Right lobe of liver (tissue), 6 donors: ENCODE results near the gene BOD1. TPM values are rescaled to one million over a fixed set of nuclear protein-coding genes. Genes with fewer than 3 reads are reported as not detected.

Experiments used
- ATAC-seq, 4 donors: fragments of 200-7000 bp; cut with Tn5 transposase; one replicate each; pipeline ENCODE4 v1.9.1; 2020; ENCODE audit warnings: mild to moderate bottlenecking in 4 of 4, moderate library complexity in 4 of 4
- DNase-seq, 3 donors: peaks; one replicate each; pipeline ENCODE4 v3.0.0-alpha.2; 2020
- H3K27ac ChIP-seq, 3 donors: fragments of 200-600 bp; one replicate each; pipeline ENCODE4 v1.8.0; 2022
- H3K27me3 ChIP-seq, 2 donors: fragments of 200-600 bp; one replicate each; pipeline ENCODE4 v1.8.0; 2022
- H3K36me3 ChIP-seq, 4 donors: fragments of 200-600 bp; sonication (generic) in 1 of 4; one replicate each; pipeline versions ENCODE4 v1.5.1 to v1.8.0; 2017 to 2022; ENCODE audit warnings: control low read depth in 1 of 4
- H3K4me1 ChIP-seq, 4 donors: fragments of 200-600 bp; sonication (generic) in 1 of 4; one replicate each; pipeline versions ENCODE4 v1.5.1 to v1.8.0; 2017 to 2022; ENCODE audit warnings: control low read depth in 1 of 4
- H3K4me3 ChIP-seq, 3 donors: fragments of 200-600 bp; one replicate each; pipeline ENCODE4 v1.8.0; 2022
- H3K9me3 ChIP-seq, 4 donors: fragments of 200-600 bp; sonication (generic) in 1 of 4; one replicate each; pipeline versions ENCODE4 v1.5.1 to v1.8.0; 2017 to 2022; ENCODE audit warnings: control low read depth in 1 of 4
- CTCF ChIP-seq, 4 donors: fragments of 200-600 bp in 3 of 4; fragments of 450-650 bp in 1 of 4; IDR thresholded peaks; one replicate each; pipeline versions ENCODE4 v1.5.1 to v1.8.0; 2016 to 2022; ENCODE audit warnings: antibody characterized with exemption in 4 of 4, mild to moderate bottlenecking in 2 of 4
- POLR2A ChIP-seq: fragments of 450-650 bp; IDR thresholded peaks from one replicate; pipeline ENCODE4 v1.6.1; 2017; ENCODE audit warnings: antibody characterized with exemption, mild to moderate bottlenecking
- WGBS: methylation state at CpG from one replicate; pipeline ENCODE4 v1.1.6; 2018; ENCODE audit warnings: low coverage, low lambda C conversion rate; ENCODE audit not compliant: insufficient coverage; ENCODE audit errors: missing lambda C conversion rate; 5-methylcytosine and 5-hydroxymethylcytosine counted together
- intact Hi-C, 2 donors: fragments of 100-400 bp; cut with DNase I; formaldehyde crosslinking; loops; one replicate each; pipeline versions ENCODE4 v1.11.2 to v1.14.1; 2022
- total RNA-seq, 6 experiments: library from RNA; depleted of rRNA in 2 of 6; stranded (reverse); fragments of >200 nt in 2 of 6; fragmentation: NEBNext Ultra II Directional in 3 of 6; extraction: Animal tissue kit (Norgen Biotek cat#: 25700) in 3 of 6; gene quantifications; one replicate each; pipeline versions ENCODE4 v1.1.0 to v1.2.4, GENCODE V29; 2016 to 2023
- donor health status: DM: no; HTN: yes; CAD: no.
- donor health status: DM: no; HTN: no; CAD: no.
- donor health status: DM: no; HTN: no; CAD: no.
- donor health status: DM: no; HTN: yes; CAD: no.
- donor health status: DM: no; HTN: yes; CAD: no.

Gene BOD1
- total RNA-seq, 6 experiments from 2014 or later, result 15.3 to 24.3 (median 19.2) TPM

GRCh38 chr5:173572431-173573125 is 43.9 kb downstream of the BOD1 start:
- TF ChIP-seq CTCF (IDR thresholded peaks at IDR 0.05) (no peak), POLR2A (no peak)
- intact Hi-C loops, result loop anchor here in 1 of 2 donors (10.0 kb wide), 1 partner anchor 278 kb away; no protein-coding TSS in a partner anchor
- H3K4me3 ChIP-seq, result no peak overlapping the region
- H3K27me3 ChIP-seq, result no peaks in the 10 kb centered on the region
- H3K36me3 ChIP-seq, result no peaks in the 10 kb centered on the region
- ATAC-seq, result peak in 3 of 4 donors; percentile 27 to 42 (median 42)
- no peak overlapping the region for H3K27ac ChIP-seq
- H3K4me1 ChIP-seq, result no peaks in the 10 kb centered on the region
- DNase-seq, result peak in 1 of 3 donors; percentile 31
- H3K9me3 ChIP-seq, result no peaks in the 10 kb centered on the region
- whole genome bisulfite sequencing, result 34% methylated on average over 4 of the region's 6 CpGs

DNA sequence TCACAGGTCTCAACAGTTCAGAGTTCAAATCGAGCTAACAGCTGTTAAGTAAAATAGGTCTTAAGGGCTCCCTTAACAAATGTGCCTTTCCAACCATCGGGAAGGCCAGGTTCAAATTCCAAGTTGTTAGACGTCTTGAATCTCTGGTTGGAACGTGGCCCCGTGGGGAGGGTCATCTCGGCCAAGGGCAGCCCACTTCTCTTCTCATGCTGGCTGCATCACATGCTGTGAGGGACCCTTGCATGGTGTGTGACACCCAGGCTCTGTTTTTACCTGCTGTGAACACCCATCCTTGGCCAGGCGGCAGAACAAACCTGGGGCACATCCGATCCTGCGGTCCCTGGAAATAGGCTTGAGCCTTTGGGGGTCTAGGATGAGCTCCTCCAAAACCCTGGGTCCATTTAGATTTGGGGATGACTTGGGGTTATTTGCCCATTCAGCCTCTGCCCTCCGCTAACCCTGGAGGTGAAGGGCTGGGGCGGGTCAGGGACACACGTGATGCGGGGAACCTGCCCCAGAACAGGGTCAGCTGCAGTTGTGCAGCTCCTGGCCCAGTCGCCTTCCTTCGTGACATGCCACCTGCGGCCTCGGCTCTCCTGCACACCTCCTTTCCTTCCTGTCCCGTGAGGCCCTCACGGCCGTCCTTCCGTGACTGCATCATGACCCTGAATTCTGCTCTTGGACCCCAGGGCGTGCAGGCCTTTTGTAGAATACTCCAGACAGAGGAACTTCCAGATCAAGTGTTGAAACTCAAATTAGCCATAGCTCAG is 45.9 kb downstream of the BOD1 start:
- 65% methylated on average over 8 of the region's 22 CpGs for WGBS
- TF ChIP-seq CTCF (IDR thresholded peaks at IDR 0.05) (no peak), POLR2A (no peak)
- ATAC-seq, result no peak
- H3K27ac ChIP-seq, result no peak overlapping the region
- H3K27me3 ChIP-seq, result no peaks in the 10 kb centered on the region
- H3K4me3 ChIP-seq, result no peak overlapping the region
- DNase-seq, result peak in 1 of 3 donors; percentile 30
- intact Hi-C loops, result loop anchor here in 1 of 2 donors (10.0 kb wide), 1 partner anchor 276 kb away; no protein-coding TSS in a partner anchor
- H3K4me1 ChIP-seq, result no peaks in the 10 kb centered on the region
- H3K9me3 ChIP-seq, result no peaks in the 10 kb centered on the region
- no peaks in the 10 kb centered on the region for H3K36me3 ChIP-seq

- no peak overlapping the region for H3K4me3 ChIP-seq
- intact Hi-C loops, result no loop called here
- WGBS, result 79% methylated on average over 4 of the region's 4 CpGs
- H3K4me1 ChIP-seq, result no peaks in the 10 kb centered on the region
- no peak overlapping the region for H3K27ac ChIP-seq
- ATAC-seq (no peak), DNase-seq (peak in 1 of 3 donors; percentile 3)
- no peaks in the 10 kb centered on the region for H3K27me3 ChIP-seq
- TF ChIP-seq CTCF (IDR thresholded peaks at IDR 0.05), result no peak
- no peak for TF ChIP-seq POLR2A
- no peaks in the 10 kb centered on the region for H3K9me3 ChIP-seq
- H3K36me3 ChIP-seq, result no peaks in the 10 kb centered on the region
Observed at GRCh38 chr5:173568703-173569102, 47.7 kb downstream of the BOD1 start.

DNA sequence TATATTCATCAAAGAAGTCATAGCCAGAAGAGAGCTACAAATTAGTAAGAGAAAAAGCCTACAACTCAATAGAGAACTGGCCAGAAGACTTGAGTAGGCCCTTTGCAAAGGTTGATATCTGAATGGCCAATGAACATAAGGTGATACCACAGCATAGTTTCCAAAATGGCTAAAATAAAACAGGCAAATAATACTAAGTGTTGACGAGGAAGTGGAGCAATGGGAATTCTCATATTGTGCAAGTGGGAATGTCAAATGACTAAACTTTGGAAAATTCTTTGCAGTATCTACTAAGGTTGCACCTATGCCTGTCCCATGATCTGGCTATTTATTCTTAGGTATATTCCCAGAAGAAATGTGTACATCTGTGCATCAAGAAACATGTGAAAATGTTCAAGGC is 48.3 kb downstream of the BOD1 start:
- Histone ChIP-seq H3K27me3 (no peaks in the 10 kb centered on the region), H3K4me3 (no peak overlapping the region), H3K4me1 (no peaks in the 10 kb centered on the region), H3K9me3 (no peaks in the 10 kb centered on the region), H3K27ac (no peak overlapping the region), H3K36me3 (no peaks in the 10 kb centered on the region)
- TF ChIP-seq POLR2A (no peak), CTCF (IDR thresholded peaks at IDR 0.05) (no peak)
- intact Hi-C loops, result no loop called here
- ATAC-seq, result no peak
- DNase-seq, result no peak
- 89% methylated on average over 1 of the region's 1 CpG for WGBS
